PC-9 (cell line): ENCODE results near the gene RRP12. TPM values are rescaled to one million over a fixed set of nuclear protein-coding genes. Genes with fewer than 3 reads are reported as not detected.

ENCODE experiments used
- BruUV-seq: library from RNA; stranded (reverse); fragments of 400-500 nt; replicated peaks from 2 replicates; lab custom pipeline; 2021; lab: Mats Ljungman, UMichigan
- CTCF ChIA-PET: fragments of 300-600 bp; sonication (Branson Sonifier 250); formaldehyde crosslinking; loops from one replicate; lab custom pipeline; 2022; ENCODE audit warnings: antibody characterized with exemption; lab: Charles Lee
- POLR2A ChIA-PET: fragments of 300-600 bp; sonication (Branson Sonifier 250); formaldehyde crosslinking; loops from one replicate; lab custom pipeline; 2022; ENCODE audit warnings: antibody characterized with exemption; ENCODE audit not compliant: unreplicated experiment; lab: Charles Lee
- DNase-seq, 2 experiments: peaks; one replicate each; pipeline versions ENCODE4 v3.0.0 to v3.0.0-alpha.2; 2015 to 2022; ENCODE audit warnings: mixed read lengths in 1 of 2
- H2AFZ ChIP-seq: fragments of 200-600 bp; sonication (generic); 2 replicates; pipeline ENCODE4 v1.8.1; 2017; ENCODE audit warnings: antibody characterized with exemption
- H3F3A ChIP-seq: fragments of 200-600 bp; sonication (generic); 2 replicates; pipeline ENCODE4 v1.8.1; 2017; ENCODE audit warnings: antibody characterized with exemption, mild to moderate bottlenecking, low read depth; ENCODE audit not compliant: insufficient read depth
- H3K27ac ChIP-seq: fragments of 200-600 bp; sonication (generic); 2 replicates; pipeline ENCODE4 v1.6.1; 2016; ENCODE audit warnings: mixed run types
- H3K27me3 ChIP-seq: fragments of 200-600 bp; sonication (generic); 2 replicates; pipeline ENCODE4 v1.6.1; 2016; ENCODE audit warnings: low read depth, mixed run types; ENCODE audit not compliant: insufficient read depth
- H3K36me3 ChIP-seq: fragments of 200-600 bp; sonication (generic); 2 replicates; pipeline ENCODE4 v1.6.1; 2016; ENCODE audit warnings: low read depth, mixed run types
- H3K4me1 ChIP-seq: fragments of 200-600 bp; sonication (generic); replicated peaks from 2 replicates; pipeline ENCODE4 v1.6.1; 2016; ENCODE audit warnings: mixed run types; ENCODE audit not compliant: insufficient read depth
- H3K4me2 ChIP-seq: fragments of 200-600 bp; sonication (generic); 2 replicates; pipeline ENCODE4 v1.6.1; 2017; ENCODE audit warnings: mixed run types
- H3K4me3 ChIP-seq: fragments of 200-600 bp; sonication (generic); 2 replicates; pipeline ENCODE4 v1.6.1; 2016; ENCODE audit warnings: mixed run types
- H3K79me2 ChIP-seq: fragments of 200-600 bp; sonication (generic); 2 replicates; pipeline ENCODE4 v1.6.1; 2017; ENCODE audit warnings: low read depth, mixed run types
- H3K9me2 ChIP-seq: fragments of 200-600 bp; sonication (generic); 2 replicates; pipeline ENCODE4 v1.8.1; 2017; ENCODE audit warnings: mild to moderate bottlenecking; ENCODE audit not compliant: insufficient read depth
- H3K9me3 ChIP-seq: fragments of 200-600 bp; sonication (generic); 2 replicates; pipeline ENCODE4 v1.8.1; 2016; ENCODE audit warnings: low read depth; ENCODE audit not compliant: insufficient read depth
- H4K20me1 ChIP-seq: fragments of 200-600 bp; sonication (generic); 2 replicates; pipeline ENCODE4 v1.8.1; 2017; ENCODE audit not compliant: insufficient read depth
- EZH2 ChIP-seq: fragments of 200-600 bp; sonication (generic); IDR thresholded peaks from 2 replicates; pipeline ENCODE4 v1.8.0; 2017; ENCODE audit warnings: antibody characterized with exemption, low read depth
- intact Hi-C: fragments of 100-400 bp; cut with micrococcal nuclease; formaldehyde crosslinking; loops from one replicate; pipeline ENCODE4 v1.10.0; 2022; ENCODE audit not compliant: unreplicated experiment
- total RNA-seq: library from RNA; stranded (reverse); gene quantifications from 2 replicates; pipeline ENCODE4 v1.2.3, GENCODE V29; 2021
- TF ChIP-seq, protein P1 (sequence below): fragments of 200-600 bp; sonication (generic); conservative IDR thresholded peaks from 2 replicates; pipeline ENCODE4 v1.6.1; 2017; ENCODE audit warnings: mixed run types, antibody characterized with exemption, mild to moderate bottlenecking, moderate library complexity

RRP12 gene
- total RNA-seq, 1 experiment from 2014 or later: 34.3 TPM

DNA sequence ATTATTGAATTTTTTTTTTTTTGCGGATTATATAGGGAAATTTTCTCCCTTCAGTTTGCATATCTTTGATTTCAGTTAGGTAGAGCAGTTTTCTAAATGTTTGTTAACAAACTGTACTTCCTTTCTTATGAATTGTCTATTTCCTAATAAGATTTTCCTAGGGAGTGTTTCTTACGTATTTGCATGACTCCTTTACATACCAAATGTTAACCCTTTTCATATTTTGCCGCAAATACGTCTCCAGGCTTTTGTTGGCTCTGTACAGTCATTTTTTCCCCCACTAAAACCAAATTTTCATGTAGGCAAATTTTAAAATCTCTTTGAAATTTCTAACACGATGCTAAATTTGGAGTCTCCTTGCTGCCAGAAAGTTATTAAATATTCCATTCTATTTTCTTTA, 64.7 kb downstream of the RRP12 start:
- peak overlapping the region; percentile 70; the same call in 1 of the 2 replicates for H3K27ac ChIP-seq
- ChIA-PET CTCF (no interaction called here), POLR2A (no interaction called here)
- H3F3A ChIP-seq: peaks cover 20% of the 10 kb centered on the region; the same call in 1 of the 2 replicates
- H3K9me3 ChIP-seq: no peaks in the 10 kb centered on the region
- DNase-seq: no peak
- H3K4me2 ChIP-seq: peak overlapping the region; percentile 70
- H4K20me1 ChIP-seq: peaks cover 5% of the 10 kb centered on the region; the same call in 1 of the 2 replicates
- no peaks in the 10 kb centered on the region for H3K9me2 ChIP-seq
- intact Hi-C loops: no loop called here
- H3K36me3 ChIP-seq: no peaks in the 10 kb centered on the region
- no peak for TF ChIP-seq EZH2
- TF ChIP-seq, protein P1, sequence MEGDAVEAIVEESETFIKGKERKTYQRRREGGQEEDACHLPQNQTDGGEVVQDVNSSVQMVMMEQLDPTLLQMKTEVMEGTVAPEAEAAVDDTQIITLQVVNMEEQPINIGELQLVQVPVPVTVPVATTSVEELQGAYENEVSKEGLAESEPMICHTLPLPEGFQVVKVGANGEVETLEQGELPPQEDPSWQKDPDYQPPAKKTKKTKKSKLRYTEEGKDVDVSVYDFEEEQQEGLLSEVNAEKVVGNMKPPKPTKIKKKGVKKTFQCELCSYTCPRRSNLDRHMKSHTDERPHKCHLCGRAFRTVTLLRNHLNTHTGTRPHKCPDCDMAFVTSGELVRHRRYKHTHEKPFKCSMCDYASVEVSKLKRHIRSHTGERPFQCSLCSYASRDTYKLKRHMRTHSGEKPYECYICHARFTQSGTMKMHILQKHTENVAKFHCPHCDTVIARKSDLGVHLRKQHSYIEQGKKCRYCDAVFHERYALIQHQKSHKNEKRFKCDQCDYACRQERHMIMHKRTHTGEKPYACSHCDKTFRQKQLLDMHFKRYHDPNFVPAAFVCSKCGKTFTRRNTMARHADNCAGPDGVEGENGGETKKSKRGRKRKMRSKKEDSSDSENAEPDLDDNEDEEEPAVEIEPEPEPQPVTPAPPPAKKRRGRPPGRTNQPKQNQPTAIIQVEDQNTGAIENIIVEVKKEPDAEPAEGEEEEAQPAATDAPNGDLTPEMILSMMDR: no peak
- H3K4me3 ChIP-seq: no peak overlapping the region
- peaks cover 33% of the 10 kb centered on the region for H3K4me1 ChIP-seq
- BruUV-seq: no TSS peak
- H3K27me3 ChIP-seq: no peaks in the 10 kb centered on the region
- no peak overlapping the region for H2AFZ ChIP-seq
- peaks cover 24% of the 10 kb centered on the region for H3K79me2 ChIP-seq

DNA sequence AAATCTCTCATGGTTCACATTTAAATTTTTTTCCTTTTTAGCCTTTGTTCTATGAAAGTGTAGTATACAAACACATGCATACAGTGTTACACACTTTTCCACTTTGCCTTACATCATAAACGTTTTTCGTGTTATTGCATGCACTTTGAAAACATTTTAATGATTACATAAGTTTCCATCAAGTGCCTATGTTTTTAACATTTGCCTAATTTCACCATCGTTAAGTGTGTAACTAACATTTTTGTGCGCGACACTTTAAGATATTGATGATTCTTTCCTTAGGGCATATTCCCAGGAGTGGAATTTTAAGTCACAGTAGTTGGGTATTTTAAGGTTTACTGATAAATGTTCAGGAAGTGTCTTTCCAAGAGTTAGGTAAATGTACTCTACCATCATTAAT, 65.1 kb downstream of the RRP12 start:
- H3K4me3 ChIP-seq: no peak overlapping the region
- no TSS peak for BruUV-seq
- intact Hi-C loops: no loop called here
- peaks cover 33% of the 10 kb centered on the region for H3K4me1 ChIP-seq
- H4K20me1 ChIP-seq: peaks cover 5% of the 10 kb centered on the region; the same call in 1 of the 2 replicates
- POLR2A ChIA-PET: no interaction called here
- no peaks in the 10 kb centered on the region for H3K27me3 ChIP-seq
- H3F3A ChIP-seq: peaks cover 20% of the 10 kb centered on the region; the same call in 1 of the 2 replicates
- CTCF ChIA-PET: no interaction called here
- H3K4me2 ChIP-seq: peak overlapping the region; percentile 70
- H2AFZ ChIP-seq: no peak overlapping the region
- H3K9me3 ChIP-seq: no peaks in the 10 kb centered on the region
- TF ChIP-seq, protein P1: no peak
- no peak for TF ChIP-seq EZH2
- DNase-seq: no peak
- H3K36me3 ChIP-seq: no peaks in the 10 kb centered on the region
- H3K27ac ChIP-seq: 0 out of 2 replicates have a peak overlapping the region, but pooled peaks have one; percentile 70
- H3K79me2 ChIP-seq: peaks cover 28% of the 10 kb centered on the region
- no peaks in the 10 kb centered on the region for H3K9me2 ChIP-seq

DNA sequence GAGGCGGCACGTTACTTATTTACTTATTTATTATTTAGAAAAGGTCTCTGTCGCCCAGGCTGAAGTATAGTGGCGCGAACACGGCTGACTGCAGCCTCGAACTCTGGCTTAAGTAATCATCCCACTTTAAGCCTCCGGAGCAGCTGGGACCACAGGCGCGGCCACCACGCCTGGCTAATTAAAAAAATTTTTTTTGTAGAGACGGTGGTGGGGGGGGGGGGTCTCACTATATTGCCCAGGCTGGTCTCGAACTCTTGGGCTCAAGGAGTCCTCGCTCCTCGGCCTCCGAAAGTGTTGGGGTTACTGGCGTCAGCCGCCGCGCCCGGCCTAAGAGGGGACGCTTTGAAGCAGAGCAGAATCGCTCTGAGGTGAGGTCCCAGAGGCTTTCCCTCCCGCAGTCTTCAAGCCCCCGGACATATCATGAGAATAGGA, 65.9 kb downstream of the RRP12 start:
- TSS peak; percentile 71 for BruUV-seq
- Histone ChIP-seq H3K4me1 (peaks cover 34% of the 10 kb centered on the region), H2AFZ (peak overlapping the region; percentile 79), H3F3A (peaks cover 20% of the 10 kb centered on the region; the same call in 1 of the 2 replicates), H3K9me3 (no peaks in the 10 kb centered on the region), H3K4me3 (peak overlapping the region; percentile 81; the same call in 1 of the 2 replicates), H3K27ac (no peak overlapping the region; the same call in 1 of the 2 replicates), H3K9me2 (no peaks in the 10 kb centered on the region), H3K4me2 (peak overlapping the region; percentile 68), H3K27me3 (no peaks in the 10 kb centered on the region), H4K20me1 (peaks cover 5% of the 10 kb centered on the region; the same call in 1 of the 2 replicates), H3K36me3 (no peaks in the 10 kb centered on the region), H3K79me2 (peaks cover 36% of the 10 kb centered on the region)
- ChIA-PET CTCF (no interaction called here), POLR2A (no interaction called here)
- intact Hi-C loops: no loop called here
- TF ChIP-seq EZH2: no peak
- TF ChIP-seq, protein P1: no peak
- DNase-seq: no peak
